Panc1 (cell line): ENCODE data around the gene KRT16.

Source experiments
- CTCF ChIP-seq: fragments of 450-650 bp; IDR thresholded peaks from 2 replicates; pipeline ENCODE4 v1.5.1; 2017; ENCODE audit warnings: mild to moderate bottlenecking
- POLR2AphosphoS5 ChIP-seq: IDR thresholded peaks from 2 replicates; pipeline ENCODE4 v1.6.1; 2012; ENCODE audit warnings: mild to moderate bottlenecking, low read depth, low read length, moderate library complexity

- TF ChIP-seq CTCF (no peak), POLR2AphosphoS5 (no peak)
These were observed 38.4 kb upstream of the KRT16 start for GRCh38 chr17:41650794-41651624.
